K562 (cell line): ENCODE results near the gene GALNT5. TPM values are rescaled to one million over a fixed set of nuclear protein-coding genes. Genes with fewer than 3 reads are reported as not detected.

ENCODE experiments used
- KDM1A ChIP-seq, 2 experiments: fragments of 450-650 bp; IDR thresholded peaks; 2 replicates each; pipeline ENCODE4 v1.6.1; 2016; ENCODE audit warnings: mild to moderate bottlenecking in 2 of 2
- SMAD1 ChIP-seq: fragments of 150-350 bp; IDR thresholded peaks from 2 replicates; pipeline ENCODE4 v1.6.1; 2014; ENCODE audit warnings: low read length, low read depth; ENCODE audit not compliant: partially characterized antibody
- STAT5A ChIP-seq: IDR thresholded peaks from 2 replicates; pipeline ENCODE4 v1.6.1; 2012; ENCODE audit warnings: low read length, inconsistent platforms, borderline replicate concordance
- ZKSCAN1 ChIP-seq: fragments of 150-350 bp; IDR thresholded peaks from 2 replicates; pipeline ENCODE4 v1.6.1; 2016; ENCODE audit warnings: low read depth, low read length
- ZNF12 ChIP-seq: sonication (generic); formaldehyde crosslinking; IDR thresholded peaks from 2 replicates; pipeline ENCODE4 v1.4.0; 2020; ENCODE audit warnings: mild to moderate bottlenecking, missing genetic modification reagents
- polyA plus RNA-seq, 8 experiments: library from polyadenylated mRNA; depleted of rRNA in 4 of 8; stranded (reverse) in 5 of 8; unstranded in 3 of 8; fragments of >200 nt; fragmentation: Nextera tagmentation in 2 of 8; fragmentation: Illumina TruSeq in 1 of 8; extraction: Ambion mirVana in 2 of 8; extraction: Trizol in 1 of 8; gene quantifications; 2 replicates each; pipeline versions ENCODE4 v1.2.1 to v1.2.3, GENCODE V29; 2011 to 2014; ENCODE audit warnings: inconsistent platforms in 1 of 8, missing spikeins in 1 of 8
- total RNA-seq, 7 experiments: library from RNA; depleted of rRNA in 6 of 7; stranded (reverse); fragments of >200 nt in 6 of 7; fragmentation: Illumina TruSeq in 2 of 7; extraction: Trizol in 2 of 7; gene quantifications; 2 replicates each; pipeline versions ENCODE4 v1.2.1 to v1.2.3, GENCODE V29; 2011 to 2021; ENCODE audit warnings: low replicate concordance in 1 of 7
- TF ChIP-seq, protein P1 (sequence below), 3 experiments: fragments of 200-800 bp in 1 of 3; sonication (Bioruptor generic) in 1 of 3; sonication (generic) in 1 of 3; formaldehyde crosslinking in 1 of 3; IDR thresholded peaks; 2 replicates each; pipeline versions ENCODE4 v1.6.1 to v1.8.0; 2016 to 2022; ENCODE audit warnings: mild to moderate bottlenecking in 2 of 3, missing compliant biosample characterization in 2 of 3, missing genetic modification characterization in 2 of 3, missing genetic modification reagents in 1 of 3
- TF ChIP-seq, protein P2 (sequence below): fragments of 450-650 bp; formaldehyde crosslinking; IDR thresholded peaks from 2 replicates; pipeline ENCODE4 v1.4.0; 2022; ENCODE audit warnings: missing genetic modification characterization
- TF ChIP-seq, protein P3 (sequence below): fragments of 200-600 bp; sonication (generic); IDR thresholded peaks from one replicate; pipeline ENCODE4 v1.6.1; 2012; ENCODE audit warnings: mild to moderate bottlenecking, low read depth, low read length, inconsistent platforms
- TF ChIP-seq, protein P4 (sequence below): sonication (generic); formaldehyde crosslinking; IDR thresholded peaks from 2 replicates; pipeline ENCODE4 v1.9.0; 2022; ENCODE audit warnings: mild to moderate bottlenecking, missing genetic modification reagents
- TF ChIP-seq, protein P5 (sequence below): sonication (generic); formaldehyde crosslinking; IDR thresholded peaks from 2 replicates; pipeline ENCODE4 v1.8.0; 2022; ENCODE audit warnings: mild to moderate bottlenecking, missing genetic modification reagents

GALNT5 gene
- total and polyA plus RNA-seq, 9 of the 15 experiments (the other 6 are each of a cell fraction or from before 2014, with no cell fraction given) = 21.6 to 73.0 (median 54.7) TPM

DNA sequence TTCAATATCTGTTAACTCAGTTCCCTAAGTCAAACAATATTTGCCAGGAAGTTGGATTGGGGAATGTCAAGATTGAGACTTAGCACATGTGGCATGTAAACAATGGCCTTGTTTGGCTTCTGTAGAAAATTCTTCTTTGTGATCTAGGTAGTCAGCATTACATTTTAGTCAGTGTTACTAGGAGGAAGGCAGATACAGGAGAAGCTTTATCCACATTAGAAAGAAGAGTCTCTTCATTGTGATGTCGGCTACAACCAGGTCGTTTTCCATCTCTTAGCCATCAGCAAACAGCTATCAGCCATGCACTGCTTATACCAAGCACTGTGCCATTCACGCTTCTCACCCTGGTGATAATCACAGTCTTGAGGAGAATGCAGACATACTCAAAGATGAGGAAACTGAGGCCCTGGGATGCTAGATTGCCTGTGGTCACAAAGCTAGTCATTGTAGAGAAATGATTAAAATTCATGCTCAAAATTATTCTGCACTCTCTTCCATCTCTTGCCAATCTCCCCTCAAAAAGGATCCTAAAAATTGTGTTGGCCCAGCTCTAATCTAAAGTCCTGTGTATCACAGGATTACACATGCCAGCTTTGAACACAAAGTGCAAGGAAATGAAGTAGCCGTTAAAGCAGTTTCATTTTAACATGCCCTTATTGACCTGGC, 3.2 kb downstream of the GALNT5 start (continued):
- TF ChIP-seq KDM1A (IDR thresholded peaks at IDR 0.05) (no peak), ZNF12 (CRISPR knock-in tag) (no peak), STAT5A (no peak), ZKSCAN1 (no peak), SMAD1 (no peak)
- TF ChIP-seq, protein P1, sequence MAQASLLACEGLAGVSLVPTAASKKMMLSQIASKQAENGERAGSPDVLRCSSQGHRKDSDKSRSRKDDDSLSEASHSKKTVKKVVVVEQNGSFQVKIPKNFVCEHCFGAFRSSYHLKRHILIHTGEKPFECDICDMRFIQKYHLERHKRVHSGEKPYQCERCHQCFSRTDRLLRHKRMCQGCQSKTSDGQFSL (CRISPR knock-in tag; IDR thresholded peaks at IDR 0.05) = no peak
- TF ChIP-seq, protein P1 (tag; IDR thresholded peaks at IDR 0.05) = peak in 1 of 2 experiments; percentile 63; a peak in 1 of 4 replicates
- TF ChIP-seq, protein P2, sequence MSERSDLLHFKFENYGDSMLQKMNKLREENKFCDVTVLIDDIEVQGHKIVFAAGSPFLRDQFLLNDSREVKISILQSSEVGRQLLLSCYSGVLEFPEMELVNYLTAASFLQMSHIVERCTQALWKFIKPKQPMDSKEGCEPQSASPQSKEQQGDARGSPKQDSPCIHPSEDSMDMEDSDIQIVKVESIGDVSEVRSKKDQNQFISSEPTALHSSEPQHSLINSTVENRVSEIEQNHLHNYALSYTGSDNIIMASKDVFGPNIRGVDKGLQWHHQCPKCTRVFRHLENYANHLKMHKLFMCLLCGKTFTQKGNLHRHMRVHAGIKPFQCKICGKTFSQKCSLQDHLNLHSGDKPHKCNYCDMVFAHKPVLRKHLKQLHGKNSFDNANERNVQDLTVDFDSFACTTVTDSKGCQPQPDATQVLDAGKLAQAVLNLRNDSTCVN (CRISPR knock-in tag) = no peak
- TF ChIP-seq, protein P3, sequence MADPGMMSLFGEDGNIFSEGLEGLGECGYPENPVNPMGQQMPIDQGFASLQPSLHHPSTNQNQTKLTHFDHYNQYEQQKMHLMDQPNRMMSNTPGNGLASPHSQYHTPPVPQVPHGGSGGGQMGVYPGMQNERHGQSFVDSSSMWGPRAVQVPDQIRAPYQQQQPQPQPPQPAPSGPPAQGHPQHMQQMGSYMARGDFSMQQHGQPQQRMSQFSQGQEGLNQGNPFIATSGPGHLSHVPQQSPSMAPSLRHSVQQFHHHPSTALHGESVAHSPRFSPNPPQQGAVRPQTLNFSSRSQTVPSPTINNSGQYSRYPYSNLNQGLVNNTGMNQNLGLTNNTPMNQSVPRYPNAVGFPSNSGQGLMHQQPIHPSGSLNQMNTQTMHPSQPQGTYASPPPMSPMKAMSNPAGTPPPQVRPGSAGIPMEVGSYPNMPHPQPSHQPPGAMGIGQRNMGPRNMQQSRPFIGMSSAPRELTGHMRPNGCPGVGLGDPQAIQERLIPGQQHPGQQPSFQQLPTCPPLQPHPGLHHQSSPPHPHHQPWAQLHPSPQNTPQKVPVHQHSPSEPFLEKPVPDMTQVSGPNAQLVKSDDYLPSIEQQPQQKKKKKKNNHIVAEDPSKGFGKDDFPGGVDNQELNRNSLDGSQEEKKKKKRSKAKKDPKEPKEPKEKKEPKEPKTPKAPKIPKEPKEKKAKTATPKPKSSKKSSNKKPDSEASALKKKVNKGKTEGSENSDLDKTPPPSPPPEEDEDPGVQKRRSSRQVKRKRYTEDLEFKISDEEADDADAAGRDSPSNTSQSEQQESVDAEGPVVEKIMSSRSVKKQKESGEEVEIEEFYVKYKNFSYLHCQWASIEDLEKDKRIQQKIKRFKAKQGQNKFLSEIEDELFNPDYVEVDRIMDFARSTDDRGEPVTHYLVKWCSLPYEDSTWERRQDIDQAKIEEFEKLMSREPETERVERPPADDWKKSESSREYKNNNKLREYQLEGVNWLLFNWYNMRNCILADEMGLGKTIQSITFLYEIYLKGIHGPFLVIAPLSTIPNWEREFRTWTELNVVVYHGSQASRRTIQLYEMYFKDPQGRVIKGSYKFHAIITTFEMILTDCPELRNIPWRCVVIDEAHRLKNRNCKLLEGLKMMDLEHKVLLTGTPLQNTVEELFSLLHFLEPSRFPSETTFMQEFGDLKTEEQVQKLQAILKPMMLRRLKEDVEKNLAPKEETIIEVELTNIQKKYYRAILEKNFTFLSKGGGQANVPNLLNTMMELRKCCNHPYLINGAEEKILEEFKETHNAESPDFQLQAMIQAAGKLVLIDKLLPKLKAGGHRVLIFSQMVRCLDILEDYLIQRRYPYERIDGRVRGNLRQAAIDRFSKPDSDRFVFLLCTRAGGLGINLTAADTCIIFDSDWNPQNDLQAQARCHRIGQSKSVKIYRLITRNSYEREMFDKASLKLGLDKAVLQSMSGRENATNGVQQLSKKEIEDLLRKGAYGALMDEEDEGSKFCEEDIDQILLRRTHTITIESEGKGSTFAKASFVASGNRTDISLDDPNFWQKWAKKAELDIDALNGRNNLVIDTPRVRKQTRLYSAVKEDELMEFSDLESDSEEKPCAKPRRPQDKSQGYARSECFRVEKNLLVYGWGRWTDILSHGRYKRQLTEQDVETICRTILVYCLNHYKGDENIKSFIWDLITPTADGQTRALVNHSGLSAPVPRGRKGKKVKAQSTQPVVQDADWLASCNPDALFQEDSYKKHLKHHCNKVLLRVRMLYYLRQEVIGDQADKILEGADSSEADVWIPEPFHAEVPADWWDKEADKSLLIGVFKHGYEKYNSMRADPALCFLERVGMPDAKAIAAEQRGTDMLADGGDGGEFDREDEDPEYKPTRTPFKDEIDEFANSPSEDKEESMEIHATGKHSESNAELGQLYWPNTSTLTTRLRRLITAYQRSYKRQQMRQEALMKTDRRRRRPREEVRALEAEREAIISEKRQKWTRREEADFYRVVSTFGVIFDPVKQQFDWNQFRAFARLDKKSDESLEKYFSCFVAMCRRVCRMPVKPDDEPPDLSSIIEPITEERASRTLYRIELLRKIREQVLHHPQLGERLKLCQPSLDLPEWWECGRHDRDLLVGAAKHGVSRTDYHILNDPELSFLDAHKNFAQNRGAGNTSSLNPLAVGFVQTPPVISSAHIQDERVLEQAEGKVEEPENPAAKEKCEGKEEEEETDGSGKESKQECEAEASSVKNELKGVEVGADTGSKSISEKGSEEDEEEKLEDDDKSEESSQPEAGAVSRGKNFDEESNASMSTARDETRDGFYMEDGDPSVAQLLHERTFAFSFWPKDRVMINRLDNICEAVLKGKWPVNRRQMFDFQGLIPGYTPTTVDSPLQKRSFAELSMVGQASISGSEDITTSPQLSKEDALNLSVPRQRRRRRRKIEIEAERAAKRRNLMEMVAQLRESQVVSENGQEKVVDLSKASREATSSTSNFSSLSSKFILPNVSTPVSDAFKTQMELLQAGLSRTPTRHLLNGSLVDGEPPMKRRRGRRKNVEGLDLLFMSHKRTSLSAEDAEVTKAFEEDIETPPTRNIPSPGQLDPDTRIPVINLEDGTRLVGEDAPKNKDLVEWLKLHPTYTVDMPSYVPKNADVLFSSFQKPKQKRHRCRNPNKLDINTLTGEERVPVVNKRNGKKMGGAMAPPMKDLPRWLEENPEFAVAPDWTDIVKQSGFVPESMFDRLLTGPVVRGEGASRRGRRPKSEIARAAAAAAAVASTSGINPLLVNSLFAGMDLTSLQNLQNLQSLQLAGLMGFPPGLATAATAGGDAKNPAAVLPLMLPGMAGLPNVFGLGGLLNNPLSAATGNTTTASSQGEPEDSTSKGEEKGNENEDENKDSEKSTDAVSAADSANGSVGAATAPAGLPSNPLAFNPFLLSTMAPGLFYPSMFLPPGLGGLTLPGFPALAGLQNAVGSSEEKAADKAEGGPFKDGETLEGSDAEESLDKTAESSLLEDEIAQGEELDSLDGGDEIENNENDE = no peak
- TF ChIP-seq, protein P4, sequence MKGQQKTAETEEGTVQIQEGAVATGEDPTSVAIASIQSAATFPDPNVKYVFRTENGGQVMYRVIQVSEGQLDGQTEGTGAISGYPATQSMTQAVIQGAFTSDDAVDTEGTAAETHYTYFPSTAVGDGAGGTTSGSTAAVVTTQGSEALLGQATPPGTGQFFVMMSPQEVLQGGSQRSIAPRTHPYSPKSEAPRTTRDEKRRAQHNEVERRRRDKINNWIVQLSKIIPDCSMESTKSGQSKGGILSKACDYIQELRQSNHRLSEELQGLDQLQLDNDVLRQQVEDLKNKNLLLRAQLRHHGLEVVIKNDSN (CRISPR knock-in tag) = no peak
- TF ChIP-seq, protein P5, sequence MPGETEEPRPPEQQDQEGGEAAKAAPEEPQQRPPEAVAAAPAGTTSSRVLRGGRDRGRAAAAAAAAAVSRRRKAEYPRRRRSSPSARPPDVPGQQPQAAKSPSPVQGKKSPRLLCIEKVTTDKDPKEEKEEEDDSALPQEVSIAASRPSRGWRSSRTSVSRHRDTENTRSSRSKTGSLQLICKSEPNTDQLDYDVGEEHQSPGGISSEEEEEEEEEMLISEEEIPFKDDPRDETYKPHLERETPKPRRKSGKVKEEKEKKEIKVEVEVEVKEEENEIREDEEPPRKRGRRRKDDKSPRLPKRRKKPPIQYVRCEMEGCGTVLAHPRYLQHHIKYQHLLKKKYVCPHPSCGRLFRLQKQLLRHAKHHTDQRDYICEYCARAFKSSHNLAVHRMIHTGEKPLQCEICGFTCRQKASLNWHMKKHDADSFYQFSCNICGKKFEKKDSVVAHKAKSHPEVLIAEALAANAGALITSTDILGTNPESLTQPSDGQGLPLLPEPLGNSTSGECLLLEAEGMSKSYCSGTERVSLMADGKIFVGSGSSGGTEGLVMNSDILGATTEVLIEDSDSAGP (CRISPR knock-in tag) = no peak
